PC-3 (cell line): ENCODE measurements around the gene PAX2.
A peak's percentile ranks its signal among the peaks of the same experiment; 100 is the strongest.

Experiments
- EZH2 ChIP-seq: fragments of 300-600 bp; sonication (generic); IDR thresholded peaks from one replicate; pipeline ENCODE4 v1.6.1; 2017; ENCODE audit warnings: antibody characterized with exemption, mild to moderate bottlenecking, low read length; ENCODE audit not compliant: unreplicated experiment
- TF ChIP-seq, protein P1 (sequence below): fragments of 300-600 bp; sonication (generic); conservative IDR thresholded peaks from 2 replicates; pipeline ENCODE4 v1.5.1; 2017; ENCODE audit warnings: antibody characterized with exemption, low read depth, mild to moderate bottlenecking, low read length

DNA sequence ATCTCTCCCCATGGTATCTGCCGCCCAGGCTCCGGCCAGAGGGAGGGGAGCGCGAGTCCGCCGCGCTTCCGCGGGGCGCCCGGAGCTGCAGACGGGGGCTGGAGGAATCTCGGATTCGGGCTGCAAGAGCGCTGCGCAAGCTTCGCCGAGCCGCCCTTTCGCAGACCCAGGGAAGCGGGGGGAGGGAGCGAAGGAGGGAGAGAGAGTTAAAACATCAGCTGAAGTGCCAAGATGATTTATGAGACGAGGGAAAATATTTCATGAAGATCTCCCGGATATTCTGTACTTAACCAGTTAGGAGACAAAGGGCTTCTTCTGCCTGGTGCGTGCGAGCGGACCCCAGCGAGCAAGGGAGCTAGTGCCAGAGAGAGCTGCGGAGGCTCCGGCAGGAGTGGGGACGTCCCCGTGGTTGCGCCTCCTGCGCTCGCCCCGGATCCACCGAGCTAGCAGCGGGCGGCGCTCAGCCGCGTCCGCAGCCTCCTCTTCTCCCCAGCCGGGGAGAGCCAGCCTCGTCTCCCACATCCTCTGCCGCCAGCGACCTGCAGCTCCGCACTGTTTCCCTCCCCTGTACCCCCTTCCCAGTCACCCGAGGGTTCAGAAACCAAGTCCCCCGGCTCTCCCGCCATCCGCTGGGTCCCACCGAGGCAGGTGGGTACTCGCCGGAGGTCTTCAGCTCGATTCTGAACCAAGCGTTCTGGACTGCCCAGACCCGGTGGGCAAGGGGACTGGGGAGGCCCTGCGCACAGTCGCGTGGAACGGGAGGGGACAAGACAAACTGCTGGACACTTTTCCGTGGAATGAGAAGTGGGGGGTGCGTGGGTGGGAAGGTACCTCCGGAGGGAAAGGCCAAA lies 1.0 kb upstream of the PAX2 start:
- TF ChIP-seq EZH2: peak; percentile 79
- TF ChIP-seq, protein P1, sequence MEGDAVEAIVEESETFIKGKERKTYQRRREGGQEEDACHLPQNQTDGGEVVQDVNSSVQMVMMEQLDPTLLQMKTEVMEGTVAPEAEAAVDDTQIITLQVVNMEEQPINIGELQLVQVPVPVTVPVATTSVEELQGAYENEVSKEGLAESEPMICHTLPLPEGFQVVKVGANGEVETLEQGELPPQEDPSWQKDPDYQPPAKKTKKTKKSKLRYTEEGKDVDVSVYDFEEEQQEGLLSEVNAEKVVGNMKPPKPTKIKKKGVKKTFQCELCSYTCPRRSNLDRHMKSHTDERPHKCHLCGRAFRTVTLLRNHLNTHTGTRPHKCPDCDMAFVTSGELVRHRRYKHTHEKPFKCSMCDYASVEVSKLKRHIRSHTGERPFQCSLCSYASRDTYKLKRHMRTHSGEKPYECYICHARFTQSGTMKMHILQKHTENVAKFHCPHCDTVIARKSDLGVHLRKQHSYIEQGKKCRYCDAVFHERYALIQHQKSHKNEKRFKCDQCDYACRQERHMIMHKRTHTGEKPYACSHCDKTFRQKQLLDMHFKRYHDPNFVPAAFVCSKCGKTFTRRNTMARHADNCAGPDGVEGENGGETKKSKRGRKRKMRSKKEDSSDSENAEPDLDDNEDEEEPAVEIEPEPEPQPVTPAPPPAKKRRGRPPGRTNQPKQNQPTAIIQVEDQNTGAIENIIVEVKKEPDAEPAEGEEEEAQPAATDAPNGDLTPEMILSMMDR: no peak
